ENCODE data around the gene SIRT3.

DNA sequence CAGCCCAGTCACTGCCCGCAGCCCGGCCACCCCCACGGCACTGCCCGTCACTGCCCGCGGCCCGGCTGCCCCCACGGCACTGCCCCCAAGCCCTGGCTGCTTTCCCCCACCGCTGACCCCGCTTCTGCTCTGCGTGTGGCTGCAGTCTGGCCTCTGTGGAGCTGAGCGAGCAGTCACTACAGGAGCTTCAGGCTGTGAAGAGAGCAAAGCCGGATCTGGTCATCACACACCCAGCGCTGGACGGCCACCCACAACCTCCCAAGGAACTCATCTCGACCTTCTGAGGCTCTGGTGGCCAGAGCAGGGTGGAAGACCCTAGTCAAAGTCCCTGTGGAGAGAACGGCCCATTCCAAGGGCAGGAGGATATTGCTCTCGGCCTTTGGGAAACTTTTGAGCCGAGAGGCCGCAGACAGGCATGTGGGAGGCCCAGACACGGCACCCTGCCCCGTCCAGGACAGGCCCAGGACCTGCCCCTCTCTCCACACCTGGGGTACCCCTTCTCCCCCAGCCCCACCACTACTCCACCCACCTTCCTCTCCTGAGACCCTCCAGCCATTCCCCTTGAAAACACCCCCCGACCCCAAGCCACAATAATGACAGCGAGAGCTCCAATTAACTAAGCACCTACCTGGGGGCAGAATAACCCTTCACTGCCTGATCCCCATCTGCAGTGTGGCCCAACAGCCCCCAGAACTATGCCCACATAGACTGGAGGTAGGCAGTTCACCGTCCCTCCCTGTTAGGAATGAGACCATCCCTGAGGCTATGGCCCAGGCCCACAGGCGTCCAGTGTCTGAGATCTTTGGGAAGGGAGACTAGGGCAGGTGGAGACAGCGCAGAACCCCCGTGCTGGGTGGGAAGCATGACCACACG, 49.1 kb upstream of the SIRT3 start:
- no peak for TF ChIP-seq EZH2phosphoT487 (IDR thresholded peaks at IDR 0.05; ENCODE audit: insufficient read depth, low read depth)
- no peak for TF ChIP-seq EZH2 (IDR thresholded peaks at IDR 0.05; ENCODE audit: insufficient read depth, poor library complexity, severe bottlenecking)

Measured in GM23248 (cell line).